ENCODE measurements around the gene FIGN.

Gene FIGN

DNA sequence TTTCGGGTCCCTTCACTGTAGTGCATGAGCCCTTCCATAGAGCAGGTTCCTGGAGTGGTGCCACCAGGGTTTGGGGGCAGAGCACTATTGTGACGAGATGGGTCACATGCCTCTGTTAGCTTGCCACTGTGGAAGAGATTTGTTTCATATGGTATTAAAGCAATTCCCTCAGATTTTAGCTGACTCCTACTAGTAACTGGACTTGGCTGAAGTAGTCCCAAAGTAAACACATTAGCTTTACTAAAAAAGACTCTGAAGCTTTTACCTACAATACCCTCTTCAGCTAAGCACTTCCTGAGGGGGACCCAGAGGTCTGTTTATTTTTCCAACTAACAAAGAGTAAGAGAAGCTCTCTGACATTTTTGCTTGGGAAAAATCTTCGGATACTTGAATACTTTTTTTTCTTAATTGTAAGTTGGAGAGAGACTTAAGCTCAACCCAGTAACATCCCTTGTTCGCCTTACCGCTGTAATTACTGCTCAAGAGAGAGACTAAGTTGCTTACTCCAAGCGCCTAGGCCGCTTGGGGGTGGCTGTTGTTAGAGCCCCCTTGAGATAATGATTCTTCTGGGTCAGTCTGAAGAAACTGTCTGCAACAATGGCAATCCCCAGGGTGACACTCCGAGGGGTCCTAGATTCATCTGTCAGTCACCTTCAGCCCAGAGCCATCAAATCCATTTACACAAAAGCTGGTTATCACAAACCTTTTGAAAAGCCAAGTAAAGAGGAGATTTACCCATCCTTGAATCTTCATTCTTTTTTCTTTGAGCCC lies 177.4 kb downstream of the FIGN start:
- TF ChIP-seq, protein P1, sequence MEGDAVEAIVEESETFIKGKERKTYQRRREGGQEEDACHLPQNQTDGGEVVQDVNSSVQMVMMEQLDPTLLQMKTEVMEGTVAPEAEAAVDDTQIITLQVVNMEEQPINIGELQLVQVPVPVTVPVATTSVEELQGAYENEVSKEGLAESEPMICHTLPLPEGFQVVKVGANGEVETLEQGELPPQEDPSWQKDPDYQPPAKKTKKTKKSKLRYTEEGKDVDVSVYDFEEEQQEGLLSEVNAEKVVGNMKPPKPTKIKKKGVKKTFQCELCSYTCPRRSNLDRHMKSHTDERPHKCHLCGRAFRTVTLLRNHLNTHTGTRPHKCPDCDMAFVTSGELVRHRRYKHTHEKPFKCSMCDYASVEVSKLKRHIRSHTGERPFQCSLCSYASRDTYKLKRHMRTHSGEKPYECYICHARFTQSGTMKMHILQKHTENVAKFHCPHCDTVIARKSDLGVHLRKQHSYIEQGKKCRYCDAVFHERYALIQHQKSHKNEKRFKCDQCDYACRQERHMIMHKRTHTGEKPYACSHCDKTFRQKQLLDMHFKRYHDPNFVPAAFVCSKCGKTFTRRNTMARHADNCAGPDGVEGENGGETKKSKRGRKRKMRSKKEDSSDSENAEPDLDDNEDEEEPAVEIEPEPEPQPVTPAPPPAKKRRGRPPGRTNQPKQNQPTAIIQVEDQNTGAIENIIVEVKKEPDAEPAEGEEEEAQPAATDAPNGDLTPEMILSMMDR (IDR thresholded peaks at IDR 0.05; ENCODE audit: low read depth, low read length), result no peak
- TF ChIP-seq, protein P2, sequence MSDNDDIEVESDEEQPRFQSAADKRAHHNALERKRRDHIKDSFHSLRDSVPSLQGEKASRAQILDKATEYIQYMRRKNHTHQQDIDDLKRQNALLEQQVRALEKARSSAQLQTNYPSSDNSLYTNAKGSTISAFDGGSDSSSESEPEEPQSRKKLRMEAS (IDR thresholded peaks at IDR 0.05; ENCODE audit: low read depth, low read length), result no peak
- no peak for TF ChIP-seq MYC (IDR thresholded peaks at IDR 0.05; ENCODE audit: low read depth, low read length)
- no peak for TF ChIP-seq POLR2A (IDR thresholded peaks at IDR 0.05; ENCODE audit: extremely low read depth, insufficient read length)
- DNase-seq (ENCODE audit: low read depth), result no peak
- no peak overlapping the region for H3K4me3 ChIP-seq (ENCODE audit: low read depth, low read length)

DNA sequence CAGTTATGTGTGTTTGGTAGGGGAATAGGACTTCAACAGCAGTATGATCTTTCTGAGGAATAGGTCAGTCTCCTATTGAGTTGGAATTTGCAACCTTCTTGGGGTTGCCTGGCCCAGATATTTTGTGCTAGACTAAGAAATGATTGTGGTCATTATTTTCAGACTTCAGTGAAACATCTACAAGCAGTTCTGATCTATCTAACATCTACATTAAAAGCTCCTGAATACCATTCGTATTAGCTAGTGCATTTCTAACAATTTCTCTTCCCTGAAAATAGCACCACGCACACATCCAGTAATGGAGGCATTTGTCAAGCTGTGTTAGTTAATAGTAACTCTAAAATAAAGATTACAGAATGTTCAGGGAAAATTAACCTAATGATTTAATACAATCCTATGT lies 179.3 kb downstream of the FIGN start:
- TF ChIP-seq MYC (IDR thresholded peaks at IDR 0.05; ENCODE audit: low read depth, low read length), result no peak
- no peak for TF ChIP-seq POLR2A (IDR thresholded peaks at IDR 0.05; ENCODE audit: extremely low read depth, insufficient read length)
- TF ChIP-seq, protein P1 (IDR thresholded peaks at IDR 0.05; ENCODE audit: low read depth, low read length), result no peak
- TF ChIP-seq, protein P2 (IDR thresholded peaks at IDR 0.05; ENCODE audit: low read depth, low read length), result no peak
- H3K4me3 ChIP-seq (ENCODE audit: low read depth, low read length), result no peak overlapping the region
- DNase-seq (ENCODE audit: low read depth), result no peak

DNA sequence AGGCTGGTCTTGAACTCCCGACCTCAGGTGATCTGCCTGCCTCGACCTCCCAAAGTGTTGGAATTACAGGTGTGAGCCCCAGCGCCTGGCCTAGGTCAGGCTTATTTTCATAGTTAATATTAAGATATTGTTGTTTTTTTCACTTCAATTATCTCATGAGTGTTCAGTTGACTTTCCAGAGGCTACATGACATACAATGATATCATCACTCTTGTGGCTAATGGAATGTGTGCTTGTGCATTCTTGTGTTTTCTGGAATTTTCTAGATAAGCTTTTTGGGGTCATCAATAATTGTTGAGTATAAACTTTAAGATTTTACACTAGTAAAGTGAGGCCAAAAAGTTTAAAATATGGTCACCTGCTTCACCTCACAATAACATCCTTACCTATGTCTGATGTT lies 180.9 kb downstream of the FIGN start:
- DNase-seq (ENCODE audit: low read depth), result no peak
- TF ChIP-seq POLR2A (IDR thresholded peaks at IDR 0.05; ENCODE audit: extremely low read depth, insufficient read length) (no peak), MYC (IDR thresholded peaks at IDR 0.05; ENCODE audit: low read depth, low read length) (no peak)
- TF ChIP-seq, protein P2 (IDR thresholded peaks at IDR 0.05; ENCODE audit: low read depth, low read length), result no peak
- TF ChIP-seq, protein P1 (IDR thresholded peaks at IDR 0.05; ENCODE audit: low read depth, low read length), result no peak

GRCh38 chr2:163553601-163554000 lies 182.2 kb downstream of the FIGN start:
- H3K4me3 ChIP-seq (ENCODE audit: low read depth, low read length), result no peak overlapping the region
- no peak for DNase-seq (ENCODE audit: low read depth)
- no peak for TF ChIP-seq MYC (IDR thresholded peaks at IDR 0.05; ENCODE audit: low read depth, low read length)
- no peak for TF ChIP-seq POLR2A (IDR thresholded peaks at IDR 0.05; ENCODE audit: extremely low read depth, insufficient read length)
- TF ChIP-seq, protein P1 (IDR thresholded peaks at IDR 0.05; ENCODE audit: low read depth, low read length), result no peak
- TF ChIP-seq, protein P2 (IDR thresholded peaks at IDR 0.05; ENCODE audit: low read depth, low read length), result no peak

More for the DNA sequence above, 180.9 kb downstream of the FIGN start:
- no peak overlapping the region for H3K4me3 ChIP-seq (ENCODE audit: low read depth, low read length)

GRCh38 chr2:163552758-163553157 lies 183.1 kb downstream of the FIGN start:
- DNase-seq (ENCODE audit: low read depth), result no peak
- no peak overlapping the region for H3K4me3 ChIP-seq (ENCODE audit: low read depth, low read length)
- TF ChIP-seq, protein P1 (IDR thresholded peaks at IDR 0.05; ENCODE audit: low read depth, low read length), result no peak
- TF ChIP-seq POLR2A (IDR thresholded peaks at IDR 0.05; ENCODE audit: extremely low read depth, insufficient read length) (no peak), MYC (IDR thresholded peaks at IDR 0.05; ENCODE audit: low read depth, low read length) (no peak)
- TF ChIP-seq, protein P2 (IDR thresholded peaks at IDR 0.05; ENCODE audit: low read depth, low read length), result no peak
